ENCODE measurements around the gene ETFA. TPM values are rescaled to one million over a fixed set of nuclear protein-coding genes. Genes with fewer than 3 reads are reported as not detected.

The ETFA gene
- total and polyA plus RNA-seq, 9 of the 15 experiments (the other 6 are each of a cell fraction or from before 2014, with no cell fraction given): 130 to 543 (median 232) TPM

GRCh38 chr15:76179023-76179422 is 132.2 kb downstream of the ETFA start:
- no peaks in the 10 kb centered on the region for H3K9me3 ChIP-seq (replicated peaks; ENCODE audit: control insufficient read depth, insufficient read depth, low read depth, low read length)
- no peak for DNase-seq (ENCODE audit: extremely low read depth in 1 of 4, low spot score in 3 of 4)
- intact Hi-C loops (cut with micrococcal nuclease) (no loop called here), in situ Hi-C loops (cut with MboI) (no loop called here)
- H3K4me3 ChIP-seq: no peak overlapping the region
- ChIA-PET CTCF (ENCODE audit: low intra/inter-chr PET ratio) (no interaction called here), POLR2A (no interaction called here)
- 2% methylated on average over 4 of the region's 4 CpGs for WGBS (ENCODE audit: insufficient coverage, low coverage, missing lambda C conversion rate)
- no peaks in the 10 kb centered on the region for H3K79me2 ChIP-seq (ENCODE audit: control insufficient read depth, insufficient read depth, low read length)
- BruUV-seq (replicated peaks): no TSS peak
- H3K4me1 ChIP-seq (replicated peaks in 1 of 2; ENCODE audit: control insufficient read depth in 2 of 2, insufficient read depth in 2 of 2, low read length in 2 of 2): no peaks in the 10 kb centered on the region
- no peak for FAIRE-seq
- no peaks in the 10 kb centered on the region for H3K36me3 ChIP-seq (ENCODE audit: control insufficient read depth, insufficient read depth, low read length)
- no peak overlapping the region for H2AFZ ChIP-seq (ENCODE audit: low read depth, low read length)
- no peak overlapping the region for H3K27ac ChIP-seq (ENCODE audit: extremely low read depth, low read depth, low read length)
- no peaks in the 10 kb centered on the region for H3K9me1 ChIP-seq (ENCODE audit: control insufficient read depth, insufficient read depth, low read length)
- TF ChIP-seq POLR3A (IDR thresholded peaks at IDR 0.05; ENCODE audit: borderline replicate concordance, extremely low read depth, insufficient read depth, insufficient read length) (no peak), RBM25 (IDR thresholded peaks at IDR 0.05; ENCODE audit: low read depth, low read length, severe bottlenecking) (peak; percentile 79), ADNP (tag; IDR thresholded peaks at IDR 0.05) (0 out of 2 replicates have a peak, but pooled peaks have one; percentile 26)
- no peak for ATAC-seq
- H3K9ac ChIP-seq (ENCODE audit: insufficient read depth in 1 of 2, low read depth in 2 of 2, low read length in 2 of 2): no peak overlapping the region
- H3K4me2 ChIP-seq (ENCODE audit: insufficient read depth, low read length): no peak overlapping the region
- no peaks in the 10 kb centered on the region; the same call in 1 of the 2 replicates for H4K20me1 ChIP-seq (replicated peaks; ENCODE audit: control insufficient read depth, insufficient read depth, low read length)
- peaks cover 64 to 85% of the 10 kb centered on the region in 2 experiments for H3K27me3 ChIP-seq (ENCODE audit: control insufficient read depth in 2 of 2, insufficient read depth in 2 of 2, low read length in 2 of 2)

GRCh38 chr15:76178296-76179000 is 132.8 kb downstream of the ETFA start:
- H3K36me3 ChIP-seq (ENCODE audit: control insufficient read depth, insufficient read depth, low read length): no peaks in the 10 kb centered on the region
- DNase-seq (ENCODE audit: extremely low read depth in 1 of 4, low spot score in 3 of 4) (no peak), ATAC-seq (no peak), FAIRE-seq (no peak)
- in situ Hi-C loops (cut with MboI) (no loop called here), intact Hi-C loops (cut with micrococcal nuclease) (no loop called here)
- H3K9me3 ChIP-seq (replicated peaks; ENCODE audit: control insufficient read depth, insufficient read depth, low read depth, low read length): no peaks in the 10 kb centered on the region
- H3K27ac ChIP-seq (ENCODE audit: extremely low read depth, low read depth, low read length): no peak overlapping the region
- H3K79me2 ChIP-seq (ENCODE audit: control insufficient read depth, insufficient read depth, low read length): no peaks in the 10 kb centered on the region
- ChIA-PET CTCF (ENCODE audit: low intra/inter-chr PET ratio) (no interaction called here), POLR2A (interaction anchor here (0.6 kb wide), 1 partner anchor 75 kb away, joined by 3 read pairs; no protein-coding TSS in a partner anchor)
- no peaks in the 10 kb centered on the region for H3K9me1 ChIP-seq (ENCODE audit: control insufficient read depth, insufficient read depth, low read length)
- peaks cover 61 to 85% of the 10 kb centered on the region in 2 experiments for H3K27me3 ChIP-seq (ENCODE audit: control insufficient read depth in 2 of 2, insufficient read depth in 2 of 2, low read length in 2 of 2)
- under 1% methylated on average over 21 of the region's 21 CpGs for WGBS (ENCODE audit: insufficient coverage, low coverage, missing lambda C conversion rate)
- H3K9ac ChIP-seq (ENCODE audit: insufficient read depth in 1 of 2, low read depth in 2 of 2, low read length in 2 of 2): no peak overlapping the region
- no peaks in the 10 kb centered on the region; the same call in 1 of the 2 replicates for H4K20me1 ChIP-seq (replicated peaks; ENCODE audit: control insufficient read depth, insufficient read depth, low read length)
- H3K4me1 ChIP-seq (replicated peaks in 1 of 2; ENCODE audit: control insufficient read depth in 2 of 2, insufficient read depth in 2 of 2, low read length in 2 of 2): no peaks in the 10 kb centered on the region
- H2AFZ ChIP-seq (ENCODE audit: low read depth, low read length): no peak overlapping the region
- H3K4me3 ChIP-seq: no peak overlapping the region
- no peak overlapping the region for H3K4me2 ChIP-seq (ENCODE audit: insufficient read depth, low read length)
- BruUV-seq (replicated peaks): no TSS peak
- TF ChIP-seq RBM22 (IDR thresholded peaks at IDR 0.05; ENCODE audit: low read depth, low read length, poor library complexity, severe bottlenecking) (no peak), SRSF1 (IDR thresholded peaks at IDR 0.05; ENCODE audit: low read depth, low read length) (no peak), KLF1 (tag; IDR thresholded peaks at IDR 0.05) (no peak), E2F6 (IDR thresholded peaks at IDR 0.05; ENCODE audit: borderline replicate concordance in 1 of 2, extremely low read depth in 1 of 2, insufficient read depth in 1 of 2, insufficient read length in 1 of 2, low read depth in 1 of 2, low read length in 1 of 2, poor library complexity in 1 of 2, severe bottlenecking in 1 of 2) (no peak), ELF4 (CRISPR knock-in tag; IDR thresholded peaks at IDR 0.05) (no peak), ZBTB7A (IDR thresholded peaks at IDR 0.05; ENCODE audit: borderline replicate concordance, control insufficient read depth, low read depth, low read length) (no peak), KDM5B (IDR thresholded peaks at IDR 0.05; ENCODE audit: insufficient replicate concordance, low read depth, low read length) (no peak), SMAD3 (CRISPR knock-in tag; conservative IDR thresholded peaks at IDR 0.05) (no peak), ZNF707 (CRISPR knock-in tag; conservative IDR thresholded peaks at IDR 0.05) (no peak), HIVEP1 (CRISPR knock-in tag; IDR thresholded peaks at IDR 0.05) (no peak), BACH1 (tag; IDR thresholded peaks at IDR 0.05) (no peak)
